Measurements from ENCODE around the gene TBCK. TPM values are rescaled to one million over a fixed set of nuclear protein-coding genes. Genes with fewer than 3 reads are reported as not detected.
A peak's percentile ranks its signal among the peaks of the same experiment; 100 is the strongest.

TBCK gene
- total RNA-seq, 2 experiments from 2014 or later: 46.5 to 46.9 TPM

DNA sequence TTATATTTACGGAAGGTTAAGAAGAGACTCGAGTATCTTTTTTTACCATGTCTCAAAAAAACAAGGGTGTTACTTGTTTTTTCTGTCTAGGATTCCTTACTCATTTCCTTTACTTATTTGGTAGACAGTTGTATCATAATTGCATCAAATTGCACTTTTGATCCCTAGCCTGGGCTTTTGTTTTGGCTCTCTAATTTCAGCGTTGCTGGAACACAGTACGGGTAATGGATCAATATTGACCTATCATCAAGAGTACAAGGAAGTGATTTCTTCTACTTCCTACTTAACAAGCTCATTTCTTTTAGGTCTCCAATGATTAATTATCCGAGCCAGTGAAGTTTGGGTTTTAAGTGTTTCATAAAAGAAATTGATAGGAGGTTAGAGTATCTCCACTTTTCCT lies 17.2 kb upstream of the TBCK start:
- H3K4me2 ChIP-seq (ENCODE audit: low read length): no peak overlapping the region
- no TSS peak for BruUV-seq (replicated peaks)
- no peak overlapping the region for H2AFZ ChIP-seq (ENCODE audit: low read length)
- H3K36me3 ChIP-seq (ENCODE audit: insufficient read depth, low read length): peaks cover 95% of the 10 kb centered on the region
- TF ChIP-seq, protein P1, sequence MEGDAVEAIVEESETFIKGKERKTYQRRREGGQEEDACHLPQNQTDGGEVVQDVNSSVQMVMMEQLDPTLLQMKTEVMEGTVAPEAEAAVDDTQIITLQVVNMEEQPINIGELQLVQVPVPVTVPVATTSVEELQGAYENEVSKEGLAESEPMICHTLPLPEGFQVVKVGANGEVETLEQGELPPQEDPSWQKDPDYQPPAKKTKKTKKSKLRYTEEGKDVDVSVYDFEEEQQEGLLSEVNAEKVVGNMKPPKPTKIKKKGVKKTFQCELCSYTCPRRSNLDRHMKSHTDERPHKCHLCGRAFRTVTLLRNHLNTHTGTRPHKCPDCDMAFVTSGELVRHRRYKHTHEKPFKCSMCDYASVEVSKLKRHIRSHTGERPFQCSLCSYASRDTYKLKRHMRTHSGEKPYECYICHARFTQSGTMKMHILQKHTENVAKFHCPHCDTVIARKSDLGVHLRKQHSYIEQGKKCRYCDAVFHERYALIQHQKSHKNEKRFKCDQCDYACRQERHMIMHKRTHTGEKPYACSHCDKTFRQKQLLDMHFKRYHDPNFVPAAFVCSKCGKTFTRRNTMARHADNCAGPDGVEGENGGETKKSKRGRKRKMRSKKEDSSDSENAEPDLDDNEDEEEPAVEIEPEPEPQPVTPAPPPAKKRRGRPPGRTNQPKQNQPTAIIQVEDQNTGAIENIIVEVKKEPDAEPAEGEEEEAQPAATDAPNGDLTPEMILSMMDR (conservative IDR thresholded peaks at IDR 0.05; ENCODE audit: low read length): no peak
- TF ChIP-seq EZH2phosphoT487 (IDR thresholded peaks at IDR 0.05; ENCODE audit: borderline replicate concordance, low read depth, low read length): no peak
- DNase-seq (ENCODE audit: low spot score): no peak
- H3K79me2 ChIP-seq (ENCODE audit: insufficient read depth, low read depth, low read length): peaks cover 10% of the 10 kb centered on the region; the same call in 1 of the 2 replicates
- H4K20me1 ChIP-seq (ENCODE audit: insufficient read depth, low read length): no peaks in the 10 kb centered on the region
- H3K27ac ChIP-seq (ENCODE audit: low read depth, low read length, poor library complexity, severe bottlenecking): no peak overlapping the region
- intact Hi-C loops (cut with micrococcal nuclease; ENCODE audit: unreplicated experiment): no loop called here
- no peaks in the 10 kb centered on the region for H3K9me3 ChIP-seq (ENCODE audit: low read length)
- no peak overlapping the region for H3K4me3 ChIP-seq (ENCODE audit: low read depth, low read length, poor library complexity, severe bottlenecking)
- no peaks in the 10 kb centered on the region for H3K9me2 ChIP-seq (ENCODE audit: insufficient read depth, low read length)
- POLR2A ChIA-PET: no interaction called here
- H3K4me1 ChIP-seq (ENCODE audit: insufficient read depth, low read length, poor library complexity, severe bottlenecking): no peaks in the 10 kb centered on the region
- CTCF ChIA-PET (ENCODE audit: unreplicated experiment): no interaction called here

DNA sequence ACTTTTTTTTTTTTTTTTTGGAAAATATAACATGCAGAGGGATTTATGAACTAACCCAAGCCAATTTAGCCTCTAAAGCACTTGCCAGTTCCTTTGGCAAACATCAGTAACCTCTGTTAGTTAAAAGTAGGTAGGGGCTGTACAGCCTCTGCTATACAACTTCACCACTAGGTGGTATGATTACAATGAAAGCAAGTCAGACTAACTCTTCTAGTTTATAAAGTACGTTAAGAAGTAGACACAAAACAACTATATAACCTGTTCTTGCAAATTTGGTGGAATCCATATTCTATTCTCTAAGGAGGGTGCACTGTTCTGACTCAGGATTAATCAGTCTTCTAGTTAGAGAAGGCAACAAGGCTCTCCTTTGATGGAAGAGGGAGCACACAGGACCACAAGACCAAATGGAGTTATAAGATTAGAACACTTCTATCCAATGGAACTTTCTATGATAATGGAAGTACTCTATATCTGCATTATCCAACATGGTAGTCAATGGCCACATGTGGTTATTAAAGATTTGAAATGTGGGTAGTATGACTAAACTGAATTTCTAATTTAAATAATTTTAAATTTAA lies 13.1 kb upstream of the TBCK start:
- BruUV-seq (replicated peaks): no TSS peak
- Histone ChIP-seq H3K79me2 (ENCODE audit: insufficient read depth, low read depth, low read length) (peaks cover 17% of the 10 kb centered on the region; the same call in 1 of the 2 replicates), H3K36me3 (ENCODE audit: insufficient read depth, low read length) (peaks cover 85% of the 10 kb centered on the region), H3K9me3 (ENCODE audit: low read length) (no peaks in the 10 kb centered on the region), H4K20me1 (ENCODE audit: insufficient read depth, low read length) (0 out of 2 replicates have a peak, but pooled peaks cover 6% of the 10 kb centered on the region), H3K4me2 (ENCODE audit: low read length) (no peak overlapping the region), H3K9me2 (ENCODE audit: insufficient read depth, low read length) (no peaks in the 10 kb centered on the region), H3K4me3 (ENCODE audit: low read depth, low read length, poor library complexity, severe bottlenecking) (no peak overlapping the region), H3K27ac (ENCODE audit: low read depth, low read length, poor library complexity, severe bottlenecking) (no peak overlapping the region), H3K4me1 (ENCODE audit: insufficient read depth, low read length, poor library complexity, severe bottlenecking) (peaks cover 5% of the 10 kb centered on the region), H2AFZ (ENCODE audit: low read length) (no peak overlapping the region)
- TF ChIP-seq EZH2phosphoT487 (IDR thresholded peaks at IDR 0.05; ENCODE audit: borderline replicate concordance, low read depth, low read length): no peak
- TF ChIP-seq, protein P1 (conservative IDR thresholded peaks at IDR 0.05; ENCODE audit: low read length): peak; percentile 83
- POLR2A ChIA-PET: interaction anchor here (0.7 to 3.3 kb wide), 4 partner anchors 9 to 57 kb away, joined by 3 to 10 read pairs (median 4); no protein-coding TSS in a partner anchor
- CTCF ChIA-PET (ENCODE audit: unreplicated experiment): no interaction called here
- intact Hi-C loops (cut with micrococcal nuclease; ENCODE audit: unreplicated experiment): no loop called here
- peak; percentile 21 for DNase-seq (ENCODE audit: low spot score)

- CTCF ChIA-PET (ENCODE audit: unreplicated experiment): no interaction called here
- Histone ChIP-seq H2AFZ (ENCODE audit: low read length) (no peak overlapping the region), H3K9me2 (ENCODE audit: insufficient read depth, low read length) (no peaks in the 10 kb centered on the region), H3K4me3 (ENCODE audit: low read depth, low read length, poor library complexity, severe bottlenecking) (no peak overlapping the region), H3K79me2 (ENCODE audit: insufficient read depth, low read depth, low read length) (peaks cover 37% of the 10 kb centered on the region), H3K4me1 (ENCODE audit: insufficient read depth, low read length, poor library complexity, severe bottlenecking) (peaks cover 5% of the 10 kb centered on the region), H3K4me2 (ENCODE audit: low read length) (no peak overlapping the region), H3K27ac (ENCODE audit: low read depth, low read length, poor library complexity, severe bottlenecking) (no peak overlapping the region), H3K36me3 (ENCODE audit: insufficient read depth, low read length) (peaks cover 58% of the 10 kb centered on the region), H4K20me1 (ENCODE audit: insufficient read depth, low read length) (0 out of 2 replicates have a peak, but pooled peaks cover 6% of the 10 kb centered on the region), H3K9me3 (ENCODE audit: low read length) (no peaks in the 10 kb centered on the region)
- no peak for DNase-seq (ENCODE audit: low spot score)
- intact Hi-C loops (cut with micrococcal nuclease; ENCODE audit: unreplicated experiment): no loop called here
- POLR2A ChIA-PET: interaction anchor here (0.9 to 3.3 kb wide), 2 partner anchors 9 to 17 kb away, joined by 3 to 10 read pairs; no protein-coding TSS in a partner anchor
- TF ChIP-seq, protein P1 (conservative IDR thresholded peaks at IDR 0.05; ENCODE audit: low read length): no peak
- TF ChIP-seq EZH2phosphoT487 (IDR thresholded peaks at IDR 0.05; ENCODE audit: borderline replicate concordance, low read depth, low read length): no peak
- BruUV-seq (replicated peaks): no TSS peak
Measured at GRCh38 chr4:106325800-106326199, 9.8 kb upstream of the TBCK start.

Measured in OCI-LY7 (cell line).